Sigmoid colon (tissue), 7 donors: ENCODE results near the gene TSEN34. TPM values are rescaled to one million over a fixed set of nuclear protein-coding genes. Genes with fewer than 3 reads are reported as not detected.

Experiments used
- DNase-seq: peaks from one replicate; pipeline ENCODE4 v3.0.0-alpha.2; 2019
- H3K27ac ChIP-seq, 4 donors: fragments of 200-600 bp; sonication (generic); one replicate each; pipeline ENCODE4 v1.5.1; 2016 to 2019; ENCODE audit warnings: mild to moderate bottlenecking in 1 of 4
- H3K27me3 ChIP-seq, 3 donors: fragments of 200-600 bp; sonication (generic); one replicate each; pipeline ENCODE4 v1.5.1; 2019; ENCODE audit warnings: mild to moderate bottlenecking in 1 of 3
- H3K36me3 ChIP-seq, 4 donors: fragments of 200-600 bp; sonication (generic); one replicate each; pipeline ENCODE4 v1.5.1; 2016 to 2019
- H3K4me1 ChIP-seq, 4 donors: fragments of 200-600 bp; sonication (generic); one replicate each; pipeline ENCODE4 v1.5.1; 2017 to 2019
- H3K4me3 ChIP-seq, 4 donors: fragments of 200-600 bp; sonication (generic); one replicate each; pipeline ENCODE4 v1.5.1; 2017 to 2019; ENCODE audit warnings: mild to moderate bottlenecking in 2 of 4, moderate library complexity in 1 of 4
- H3K9me3 ChIP-seq, 4 donors: fragments of 200-600 bp in 3 of 4; sonication (generic) in 3 of 4; one replicate each; pipeline versions ENCODE4 v1.5.1 to v1.6.1; 2013 to 2019
- EP300 ChIP-seq, 4 donors: sonication (generic); formaldehyde crosslinking; IDR thresholded peaks; one replicate each; pipeline ENCODE4 v1.6.1; 2017; ENCODE audit warnings: antibody characterized with exemption in 4 of 4
- POLR2A ChIP-seq, 2 donors: fragments of 450-650 bp; IDR thresholded peaks; one replicate each; pipeline ENCODE4 v1.6.1; 2016; ENCODE audit warnings: antibody characterized with exemption in 2 of 2, mild to moderate bottlenecking in 2 of 2, moderate library complexity in 2 of 2
- POLR2AphosphoS5 ChIP-seq, 4 donors: sonication (generic); formaldehyde crosslinking; IDR thresholded peaks; one replicate each; pipeline ENCODE4 v1.6.1; 2017; ENCODE audit warnings: antibody characterized with exemption in 4 of 4
- WGBS, 2 donors: extraction: QIAGEN DNeasy Blood & Tissue Kit; methylation state at CpG; one replicate each; pipeline ENCODE4 v1.1.7; 2013; 5-methylcytosine and 5-hydroxymethylcytosine counted together
- intact Hi-C: fragments of 100-400 bp; cut with DNase I; formaldehyde crosslinking; loops from one replicate; pipeline ENCODE4 v1.15.1; 2023
- polyA plus RNA-seq, 3 donors: library from polyadenylated mRNA; stranded (reverse); fragments of 200-250 nt; gene quantifications; one replicate each; pipeline ENCODE4 v1.2.3, GENCODE V29; 2013
- total RNA-seq, 4 donors: library from RNA; depleted of rRNA; stranded (reverse); fragments of >200 nt; gene quantifications; one replicate each; pipeline ENCODE4 v1.1.0, GENCODE V29; 2016
- TF ChIP-seq, protein P1 (sequence below), 4 experiments: fragments of 450-650 bp in 3 of 4; fragments of 200-600 bp in 1 of 4; IDR thresholded peaks; one replicate each; pipeline ENCODE4 v1.5.1; 2016 to 2019; ENCODE audit warnings: antibody characterized with exemption in 4 of 4, mild to moderate bottlenecking in 3 of 4, moderate library complexity in 2 of 4
- donor health status: healthy with polysubstance abuse.
- donor health status: Bipolar disorder and iron deficiency.
- donor health status: healthy.

Gene TSEN34
- total and polyA plus RNA-seq, 7 donors, result 41.5 to 80.9 (median 52.5) TPM

DNA sequence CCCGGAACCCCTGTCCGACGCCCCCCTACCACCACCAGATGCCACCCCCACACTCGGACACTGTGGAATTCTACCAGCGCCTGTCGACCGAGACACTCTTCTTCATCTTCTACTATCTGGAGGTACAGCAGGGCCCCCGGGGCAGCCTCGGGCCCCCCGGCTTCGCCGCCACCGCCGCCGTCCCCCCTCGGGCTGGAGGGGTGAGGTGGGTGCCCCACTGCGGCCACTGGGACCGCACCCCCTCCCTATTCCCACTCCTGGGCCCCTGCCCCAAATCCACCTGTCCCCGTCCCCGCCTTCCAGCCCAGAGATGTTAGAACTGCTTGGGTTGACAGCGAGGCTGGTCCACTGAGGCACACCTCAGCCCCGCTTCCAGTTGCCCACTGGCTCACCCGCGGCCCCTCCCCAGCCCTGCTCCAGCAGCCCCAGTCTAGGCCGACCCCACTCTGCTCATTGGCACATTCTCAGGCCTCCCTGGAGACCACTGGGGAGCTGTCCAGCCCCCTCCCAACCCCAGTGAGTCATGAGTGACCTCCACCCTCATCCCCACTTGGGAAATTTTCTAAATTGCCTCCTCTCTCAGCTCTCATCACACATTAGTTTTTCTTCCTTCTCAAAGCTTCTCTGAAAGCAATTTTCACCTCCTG, 38.1 kb upstream of the TSEN34 start:
- intact Hi-C loops, result no loop called here
- no peaks in the 10 kb centered on the region for H3K27me3 ChIP-seq
- 92 to 93% methylated on average over 25 of the region's 25 CpGs for WGBS, 2 donors
- no peak overlapping the region for H3K4me3 ChIP-seq
- peaks cover 68 to 100% (median 84%) of the 10 kb centered on the region in 4 donors for H3K36me3 ChIP-seq
- DNase-seq, result no peak
- TF ChIP-seq POLR2A (IDR thresholded peaks at IDR 0.05) (no peak), POLR2AphosphoS5 (IDR thresholded peaks at IDR 0.05) (no peak), EP300 (IDR thresholded peaks at IDR 0.05) (no peak)
- TF ChIP-seq, protein P1, sequence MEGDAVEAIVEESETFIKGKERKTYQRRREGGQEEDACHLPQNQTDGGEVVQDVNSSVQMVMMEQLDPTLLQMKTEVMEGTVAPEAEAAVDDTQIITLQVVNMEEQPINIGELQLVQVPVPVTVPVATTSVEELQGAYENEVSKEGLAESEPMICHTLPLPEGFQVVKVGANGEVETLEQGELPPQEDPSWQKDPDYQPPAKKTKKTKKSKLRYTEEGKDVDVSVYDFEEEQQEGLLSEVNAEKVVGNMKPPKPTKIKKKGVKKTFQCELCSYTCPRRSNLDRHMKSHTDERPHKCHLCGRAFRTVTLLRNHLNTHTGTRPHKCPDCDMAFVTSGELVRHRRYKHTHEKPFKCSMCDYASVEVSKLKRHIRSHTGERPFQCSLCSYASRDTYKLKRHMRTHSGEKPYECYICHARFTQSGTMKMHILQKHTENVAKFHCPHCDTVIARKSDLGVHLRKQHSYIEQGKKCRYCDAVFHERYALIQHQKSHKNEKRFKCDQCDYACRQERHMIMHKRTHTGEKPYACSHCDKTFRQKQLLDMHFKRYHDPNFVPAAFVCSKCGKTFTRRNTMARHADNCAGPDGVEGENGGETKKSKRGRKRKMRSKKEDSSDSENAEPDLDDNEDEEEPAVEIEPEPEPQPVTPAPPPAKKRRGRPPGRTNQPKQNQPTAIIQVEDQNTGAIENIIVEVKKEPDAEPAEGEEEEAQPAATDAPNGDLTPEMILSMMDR (IDR thresholded peaks at IDR 0.05), result no peak
- H3K4me1 ChIP-seq, result peaks cover 0 to 7% (median 3%) of the 10 kb centered on the region in 4 donors
- no peaks in the 10 kb centered on the region for H3K9me3 ChIP-seq
- peak overlapping the region in 2 of 4 donors; percentile 15 to 37 for H3K27ac ChIP-seq

GRCh38 chr19:54153731-54154326, 37.3 kb upstream of the TSEN34 start:
- no peak overlapping the region for H3K4me3 ChIP-seq
- DNase-seq, result no peak
- WGBS, 2 donors, result 86 to 87% methylated on average over 10 of the region's 10 CpGs
- H3K9me3 ChIP-seq, result no peaks in the 10 kb centered on the region
- TF ChIP-seq POLR2AphosphoS5 (IDR thresholded peaks at IDR 0.05), result no peak
- no peak for TF ChIP-seq EP300 (IDR thresholded peaks at IDR 0.05)
- no peak for TF ChIP-seq POLR2A (IDR thresholded peaks at IDR 0.05)
- TF ChIP-seq, protein P1 (IDR thresholded peaks at IDR 0.05), result no peak
- peak overlapping the region in 2 of 4 donors; percentile 15 to 37 for H3K27ac ChIP-seq
- H3K27me3 ChIP-seq, result no peaks in the 10 kb centered on the region
- peaks cover 0 to 12% (median 10%) of the 10 kb centered on the region in 4 donors for H3K4me1 ChIP-seq
- intact Hi-C loops, result no loop called here
- H3K36me3 ChIP-seq, result peaks cover 60 to 95% (median 76%) of the 10 kb centered on the region in 4 donors

DNA sequence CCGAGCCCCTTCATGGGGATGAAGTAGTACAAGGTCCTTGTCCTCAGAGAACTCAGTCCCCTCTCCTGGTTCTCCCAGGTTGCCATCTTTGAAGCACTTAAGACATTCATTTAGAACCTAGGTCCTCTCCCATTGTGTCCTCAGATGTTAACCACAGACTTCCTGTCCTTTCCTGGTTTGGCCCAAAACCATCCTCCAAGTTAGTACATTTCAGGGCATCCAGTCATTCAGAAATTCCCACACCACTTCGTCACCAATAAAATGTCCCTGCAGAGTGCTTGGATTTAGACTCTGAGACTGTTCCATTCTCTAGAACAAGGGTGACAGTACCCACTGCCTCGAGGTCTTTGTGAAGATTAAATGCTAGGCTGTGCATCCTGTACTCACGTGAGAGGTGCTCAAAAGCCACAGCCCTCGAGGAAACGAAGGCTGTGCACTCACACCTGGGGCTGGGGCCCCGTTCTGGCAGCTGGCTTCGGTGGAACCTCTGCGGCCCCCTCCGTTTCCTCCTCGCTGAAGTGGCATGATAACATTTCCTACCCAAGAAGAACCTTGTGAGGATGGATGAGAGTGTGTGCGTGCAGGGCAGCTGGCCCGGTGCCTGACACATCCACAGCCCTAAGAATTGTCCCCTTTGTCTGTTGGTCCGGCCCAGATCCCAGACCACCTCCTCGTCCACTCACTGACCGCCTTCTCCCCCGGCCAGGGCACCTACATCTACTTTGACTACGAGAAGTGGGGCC, 36.3 kb upstream of the TSEN34 start:
- no peak for DNase-seq
- no peak overlapping the region for H3K27ac ChIP-seq
- no peaks in the 10 kb centered on the region for H3K9me3 ChIP-seq
- WGBS, 2 donors, result 60 to 74% methylated on average over 18 of the region's 18 CpGs
- no peak overlapping the region for H3K4me3 ChIP-seq
- TF ChIP-seq POLR2A (IDR thresholded peaks at IDR 0.05) (no peak), EP300 (IDR thresholded peaks at IDR 0.05) (no peak), POLR2AphosphoS5 (IDR thresholded peaks at IDR 0.05) (no peak)
- TF ChIP-seq, protein P1 (IDR thresholded peaks at IDR 0.05), result no peak
- peaks cover 0 to 16% (median 12%) of the 10 kb centered on the region in 4 donors for H3K4me1 ChIP-seq
- H3K27me3 ChIP-seq, result no peaks in the 10 kb centered on the region
- intact Hi-C loops, result no loop called here
- H3K36me3 ChIP-seq, result peaks cover 52 to 85% (median 68%) of the 10 kb centered on the region in 4 donors

GRCh38 chr19:54155694-54156093, 35.4 kb upstream of the TSEN34 start:
- Histone ChIP-seq H3K27me3 (no peaks in the 10 kb centered on the region), H3K36me3 (peaks cover 47 to 76% (median 60%) of the 10 kb centered on the region in 4 donors), H3K27ac (peak overlapping the region in 1 of 4 donors; percentile 17), H3K9me3 (no peaks in the 10 kb centered on the region), H3K4me3 (no peak overlapping the region), H3K4me1 (peaks cover 0 to 23% (median 19%) of the 10 kb centered on the region in 4 donors)
- WGBS, 2 donors, result 81 to 84% methylated on average over 19 of the region's 19 CpGs
- intact Hi-C loops, result no loop called here
- TF ChIP-seq EP300 (IDR thresholded peaks at IDR 0.05) (no peak), POLR2A (IDR thresholded peaks at IDR 0.05) (no peak), POLR2AphosphoS5 (IDR thresholded peaks at IDR 0.05) (no peak)
- TF ChIP-seq, protein P1 (IDR thresholded peaks at IDR 0.05), result no peak
- DNase-seq, result no peak
